A549 (cell line): Measurements from ENCODE around the gene RPL32. TPM values are rescaled to one million over a fixed set of nuclear protein-coding genes. Genes with fewer than 3 reads are reported as not detected.

Experiments
- ATAC-seq, 2 experiments: fragments of 200-7000 bp in 1 of 2; fragments of >200 bp in 1 of 2; cut with Nextera tagmentation in 1 of 2; cut with Tn5 transposase in 1 of 2; 3 replicates each; pipeline versions ENCODE4 v1.8.0 to v1.9.1; 2018 to 2020; ENCODE audit warnings: mild to moderate bottlenecking in 1 of 2, moderate library complexity in 1 of 2
- CTCF ChIA-PET: fragments of 300-600 bp; sonication (Branson Sonifier 250); formaldehyde crosslinking; extraction: SDS; loops from one replicate; lab custom pipeline; 2021; ENCODE audit warnings: antibody characterized with exemption, inconsistent platforms; lab: Yijun Ruan, JAX
- POLR2A ChIA-PET: fragments of 350-600 bp; formaldehyde crosslinking; extraction: SDS; loops from one replicate; lab custom pipeline; 2021; ENCODE audit warnings: antibody characterized with exemption, inconsistent platforms; lab: Yijun Ruan, JAX
- DNase-seq, 2 experiments: peaks; one replicate each; pipeline versions ENCODE4 v3.0.0 to v3.0.0-alpha.2; 2011 to 2016; ENCODE audit warnings: low read depth in 1 of 2, low spot score in 1 of 2
- FAIRE-seq: peaks from 2 replicates; lab custom pipeline; 2011; peaks lifted over from hg19 to GRCh38; lab: Jason Lieb, UNC
- H3K27ac ChIP-seq, 2 experiments: fragments of >200 bp; sonication (Bioruptor Twin); formaldehyde crosslinking; 3 replicates each; pipeline ENCODE4 v1.5.1; 2016 to 2017
- H3K4me1 ChIP-seq: fragments of >200 bp; sonication (Bioruptor Twin); formaldehyde crosslinking; 3 replicates; pipeline ENCODE4 v1.6.1; 2016
- H3K4me2 ChIP-seq: fragments of >200 bp; sonication (Bioruptor Twin); formaldehyde crosslinking; 3 replicates; pipeline ENCODE4 v1.6.1; 2016
- H3K4me3 ChIP-seq: fragments of >200 bp; sonication (Bioruptor Twin); formaldehyde crosslinking; 3 replicates; pipeline ENCODE4 v1.5.1; 2016
- H3K9me3 ChIP-seq: fragments of >200 bp; sonication (Bioruptor Twin); formaldehyde crosslinking; 3 replicates; pipeline ENCODE4 v1.6.1; 2016
- CBX2 ChIP-seq: fragments of 200-600 bp; sonication (generic); IDR thresholded peaks from 2 replicates; pipeline ENCODE4 v1.6.1; 2016; ENCODE audit warnings: low read depth, mild to moderate bottlenecking, borderline replicate concordance
- CHD4 ChIP-seq: fragments of 200-600 bp; sonication (generic); IDR thresholded peaks from 2 replicates; pipeline ENCODE4 v1.6.1; 2016; ENCODE audit warnings: antibody characterized with exemption, mild to moderate bottlenecking, borderline replicate concordance
- EHF ChIP-seq: fragments of 250-450 bp; sonication (Bioruptor Pico); IDR thresholded peaks from 2 replicates; pipeline ENCODE4 v1.5.0; 2020; ENCODE audit warnings: mild to moderate bottlenecking
- ESRRA ChIP-seq: fragments of 150-350 bp; IDR thresholded peaks from 2 replicates; pipeline ENCODE4 v1.6.1; 2014; ENCODE audit warnings: mild to moderate bottlenecking, low read length, borderline replicate concordance
- HEYL ChIP-seq: fragments of 250-450 bp; sonication (Bioruptor Pico); IDR thresholded peaks from 2 replicates; pipeline ENCODE4 v1.8.0; 2021; ENCODE audit warnings: mild to moderate bottlenecking, moderate library complexity
- HOXA7 ChIP-seq: fragments of 250-450 bp; sonication (Bioruptor Pico); IDR thresholded peaks from 2 replicates; pipeline ENCODE4 v1.5.0; 2020; ENCODE audit warnings: mild to moderate bottlenecking, moderate library complexity
- HOXB13 ChIP-seq: fragments of 250-450 bp; sonication (Bioruptor Pico); IDR thresholded peaks from 2 replicates; pipeline ENCODE4 v1.5.0; 2020; ENCODE audit warnings: low read depth, mild to moderate bottlenecking, moderate library complexity
- KDM1A ChIP-seq: fragments of 200-600 bp; sonication (generic); IDR thresholded peaks from 2 replicates; pipeline ENCODE4 v1.6.1; 2016; ENCODE audit warnings: low read depth, mild to moderate bottlenecking
- KDM5A ChIP-seq: fragments of 200-600 bp; sonication (generic); IDR thresholded peaks from 2 replicates; pipeline ENCODE4 v1.6.1; 2016; ENCODE audit warnings: antibody characterized with exemption, mild to moderate bottlenecking
- MAZ ChIP-seq: fragments of 150-350 bp; IDR thresholded peaks from 2 replicates; pipeline ENCODE4 v1.6.1; 2014; ENCODE audit warnings: antibody characterized with exemption, low read depth, low read length, borderline replicate concordance
- POLR2A ChIP-seq: IDR thresholded peaks from 2 replicates; pipeline ENCODE4 v1.6.1; 2012; ENCODE audit warnings: mild to moderate bottlenecking, low read length
- POLR2AphosphoS2 ChIP-seq: conservative IDR thresholded peaks from 2 replicates; pipeline ENCODE4 v1.6.1; 2012; ENCODE audit warnings: low read length, improper control_type of control experiment, inconsistent platforms
- RARB ChIP-seq: fragments of 250-450 bp; sonication (Bioruptor Pico); IDR thresholded peaks from 2 replicates; pipeline ENCODE4 v1.8.0; 2021; ENCODE audit warnings: mild to moderate bottlenecking, moderate library complexity
- SMC3 ChIP-seq: fragments of >200 bp; sonication (Bioruptor Twin); formaldehyde crosslinking; IDR thresholded peaks from 3 replicates; pipeline ENCODE4 v1.6.1; 2018; ENCODE audit warnings: inconsistent platforms
- WGBS: methylation state at CpG from one replicate; pipeline ENCODE4 v1.1.6; 2017; ENCODE audit errors: missing lambda C conversion rate; 5-methylcytosine and 5-hydroxymethylcytosine counted together
- polyA plus RNA-seq, 4 experiments: library from polyadenylated mRNA; depleted of rRNA in 3 of 4; stranded (reverse); fragments of >200 nt; fragmentation: RNase III in 1 of 4; extraction: RNeasy Plus Mini Kit Qiagen cat#74134 plus additional on column Dnase treatment in 1 of 4; gene quantifications; 2 replicates in 3 of 4; 3 replicates in 1 of 4; pipeline ENCODE4 v1.2.3, GENCODE V29; 2011 to 2017
- TF ChIP-seq, protein P1 (sequence below): IDR thresholded peaks from 2 replicates; pipeline ENCODE4 v1.6.1; 2012; ENCODE audit warnings: low read depth, borderline replicate concordance
- TF ChIP-seq, protein P2 (sequence below): IDR thresholded peaks from 2 replicates; pipeline ENCODE4 v1.6.1; 2012
- TF ChIP-seq, protein P3 (sequence below): fragments of >200 bp; sonication (Bioruptor Twin); formaldehyde crosslinking; IDR thresholded peaks from 3 replicates; pipeline ENCODE4 v1.5.1; 2016
- TF ChIP-seq, protein P4 (sequence below): fragments of 150-350 bp; IDR thresholded peaks from 2 replicates; pipeline ENCODE4 v1.6.1; 2014; ENCODE audit warnings: low read depth, mild to moderate bottlenecking, low read length
- TF ChIP-seq, protein P5 (sequence below): fragments of 200-600 bp; sonication (generic); IDR thresholded peaks from 2 replicates; pipeline ENCODE4 v1.6.1; 2016; ENCODE audit warnings: antibody characterized with exemption, mild to moderate bottlenecking, moderate library complexity
- TF ChIP-seq, protein P6 (sequence below): fragments of 250-450 bp; sonication (Bioruptor Pico); IDR thresholded peaks from 2 replicates; pipeline ENCODE4 v1.5.0; 2020; ENCODE audit warnings: low read depth, mild to moderate bottlenecking, moderate library complexity
- TF ChIP-seq, protein P7 (sequence below): fragments of >200 bp; sonication (Bioruptor Twin); formaldehyde crosslinking; IDR thresholded peaks from 2 replicates; pipeline ENCODE4 v1.6.1; 2016

RPL32 gene
- polyA plus RNA-seq, 2 of the 4 experiments (the other 2 are of a cell fraction): 2,144 to 2,852 TPM

DNA sequence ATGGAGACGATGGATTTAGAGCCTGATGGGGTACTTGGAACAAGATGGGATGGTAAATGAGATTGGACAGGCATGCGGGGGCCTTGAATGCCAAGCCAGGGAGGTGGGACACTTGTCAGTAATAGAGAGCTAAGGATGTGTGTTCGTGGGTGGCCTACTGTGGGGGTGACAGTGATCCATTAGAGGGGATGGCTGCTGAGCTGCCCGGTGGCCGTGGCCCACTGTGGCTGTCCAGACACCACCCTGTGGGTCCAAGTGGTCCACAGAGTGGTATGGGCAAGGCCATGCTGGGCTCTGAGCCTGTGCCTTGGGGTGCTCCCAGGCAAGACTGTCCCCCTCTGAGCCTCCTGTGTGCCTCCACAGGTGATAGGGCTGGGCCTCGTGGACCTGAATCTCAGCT is 27.4 kb downstream of the RPL32 start:
- no peak for FAIRE-seq
- DNase-seq: no peak
- Histone ChIP-seq H3K4me1 (peaks cover 11% of the 10 kb centered on the region), H3K4me2 (no peak overlapping the region), H3K27ac (no peak overlapping the region), H3K9me3 (no peaks in the 10 kb centered on the region), H3K4me3 (no peak overlapping the region)
- no peak for ATAC-seq
- TF ChIP-seq, protein P1, sequence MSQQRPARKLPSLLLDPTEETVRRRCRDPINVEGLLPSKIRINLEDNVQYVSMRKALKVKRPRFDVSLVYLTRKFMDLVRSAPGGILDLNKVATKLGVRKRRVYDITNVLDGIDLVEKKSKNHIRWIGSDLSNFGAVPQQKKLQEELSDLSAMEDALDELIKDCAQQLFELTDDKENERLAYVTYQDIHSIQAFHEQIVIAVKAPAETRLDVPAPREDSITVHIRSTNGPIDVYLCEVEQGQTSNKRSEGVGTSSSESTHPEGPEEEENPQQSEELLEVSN: no peak
- TF ChIP-seq MAZ: no peak
- TF ChIP-seq, protein P2, sequence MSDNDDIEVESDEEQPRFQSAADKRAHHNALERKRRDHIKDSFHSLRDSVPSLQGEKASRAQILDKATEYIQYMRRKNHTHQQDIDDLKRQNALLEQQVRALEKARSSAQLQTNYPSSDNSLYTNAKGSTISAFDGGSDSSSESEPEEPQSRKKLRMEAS: no peak
- TF ChIP-seq, protein P3, sequence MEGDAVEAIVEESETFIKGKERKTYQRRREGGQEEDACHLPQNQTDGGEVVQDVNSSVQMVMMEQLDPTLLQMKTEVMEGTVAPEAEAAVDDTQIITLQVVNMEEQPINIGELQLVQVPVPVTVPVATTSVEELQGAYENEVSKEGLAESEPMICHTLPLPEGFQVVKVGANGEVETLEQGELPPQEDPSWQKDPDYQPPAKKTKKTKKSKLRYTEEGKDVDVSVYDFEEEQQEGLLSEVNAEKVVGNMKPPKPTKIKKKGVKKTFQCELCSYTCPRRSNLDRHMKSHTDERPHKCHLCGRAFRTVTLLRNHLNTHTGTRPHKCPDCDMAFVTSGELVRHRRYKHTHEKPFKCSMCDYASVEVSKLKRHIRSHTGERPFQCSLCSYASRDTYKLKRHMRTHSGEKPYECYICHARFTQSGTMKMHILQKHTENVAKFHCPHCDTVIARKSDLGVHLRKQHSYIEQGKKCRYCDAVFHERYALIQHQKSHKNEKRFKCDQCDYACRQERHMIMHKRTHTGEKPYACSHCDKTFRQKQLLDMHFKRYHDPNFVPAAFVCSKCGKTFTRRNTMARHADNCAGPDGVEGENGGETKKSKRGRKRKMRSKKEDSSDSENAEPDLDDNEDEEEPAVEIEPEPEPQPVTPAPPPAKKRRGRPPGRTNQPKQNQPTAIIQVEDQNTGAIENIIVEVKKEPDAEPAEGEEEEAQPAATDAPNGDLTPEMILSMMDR: no peak
- TF ChIP-seq KDM5A: no peak
- TF ChIP-seq CHD4: no peak
- TF ChIP-seq HEYL (CRISPR knock-in tag): no peak
- TF ChIP-seq, protein P4, sequence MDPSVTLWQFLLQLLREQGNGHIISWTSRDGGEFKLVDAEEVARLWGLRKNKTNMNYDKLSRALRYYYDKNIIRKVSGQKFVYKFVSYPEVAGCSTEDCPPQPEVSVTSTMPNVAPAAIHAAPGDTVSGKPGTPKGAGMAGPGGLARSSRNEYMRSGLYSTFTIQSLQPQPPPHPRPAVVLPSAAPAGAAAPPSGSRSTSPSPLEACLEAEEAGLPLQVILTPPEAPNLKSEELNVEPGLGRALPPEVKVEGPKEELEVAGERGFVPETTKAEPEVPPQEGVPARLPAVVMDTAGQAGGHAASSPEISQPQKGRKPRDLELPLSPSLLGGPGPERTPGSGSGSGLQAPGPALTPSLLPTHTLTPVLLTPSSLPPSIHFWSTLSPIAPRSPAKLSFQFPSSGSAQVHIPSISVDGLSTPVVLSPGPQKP: no peak
- no peak for TF ChIP-seq POLR2A
- TF ChIP-seq RARB (CRISPR knock-in tag): no peak
- TF ChIP-seq, protein P5, sequence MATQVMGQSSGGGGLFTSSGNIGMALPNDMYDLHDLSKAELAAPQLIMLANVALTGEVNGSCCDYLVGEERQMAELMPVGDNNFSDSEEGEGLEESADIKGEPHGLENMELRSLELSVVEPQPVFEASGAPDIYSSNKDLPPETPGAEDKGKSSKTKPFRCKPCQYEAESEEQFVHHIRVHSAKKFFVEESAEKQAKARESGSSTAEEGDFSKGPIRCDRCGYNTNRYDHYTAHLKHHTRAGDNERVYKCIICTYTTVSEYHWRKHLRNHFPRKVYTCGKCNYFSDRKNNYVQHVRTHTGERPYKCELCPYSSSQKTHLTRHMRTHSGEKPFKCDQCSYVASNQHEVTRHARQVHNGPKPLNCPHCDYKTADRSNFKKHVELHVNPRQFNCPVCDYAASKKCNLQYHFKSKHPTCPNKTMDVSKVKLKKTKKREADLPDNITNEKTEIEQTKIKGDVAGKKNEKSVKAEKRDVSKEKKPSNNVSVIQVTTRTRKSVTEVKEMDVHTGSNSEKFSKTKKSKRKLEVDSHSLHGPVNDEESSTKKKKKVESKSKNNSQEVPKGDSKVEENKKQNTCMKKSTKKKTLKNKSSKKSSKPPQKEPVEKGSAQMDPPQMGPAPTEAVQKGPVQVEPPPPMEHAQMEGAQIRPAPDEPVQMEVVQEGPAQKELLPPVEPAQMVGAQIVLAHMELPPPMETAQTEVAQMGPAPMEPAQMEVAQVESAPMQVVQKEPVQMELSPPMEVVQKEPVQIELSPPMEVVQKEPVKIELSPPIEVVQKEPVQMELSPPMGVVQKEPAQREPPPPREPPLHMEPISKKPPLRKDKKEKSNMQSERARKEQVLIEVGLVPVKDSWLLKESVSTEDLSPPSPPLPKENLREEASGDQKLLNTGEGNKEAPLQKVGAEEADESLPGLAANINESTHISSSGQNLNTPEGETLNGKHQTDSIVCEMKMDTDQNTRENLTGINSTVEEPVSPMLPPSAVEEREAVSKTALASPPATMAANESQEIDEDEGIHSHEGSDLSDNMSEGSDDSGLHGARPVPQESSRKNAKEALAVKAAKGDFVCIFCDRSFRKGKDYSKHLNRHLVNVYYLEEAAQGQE: no peak
- TF ChIP-seq, protein P6, sequence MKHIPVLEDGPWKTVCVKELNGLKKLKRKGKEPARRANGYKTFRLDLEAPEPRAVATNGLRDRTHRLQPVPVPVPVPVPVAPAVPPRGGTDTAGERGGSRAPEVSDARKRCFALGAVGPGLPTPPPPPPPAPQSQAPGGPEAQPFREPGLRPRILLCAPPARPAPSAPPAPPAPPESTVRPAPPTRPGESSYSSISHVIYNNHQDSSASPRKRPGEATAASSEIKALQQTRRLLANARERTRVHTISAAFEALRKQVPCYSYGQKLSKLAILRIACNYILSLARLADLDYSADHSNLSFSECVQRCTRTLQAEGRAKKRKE (CRISPR knock-in tag): no peak
- TF ChIP-seq CBX2: no peak
- TF ChIP-seq EHF (CRISPR knock-in tag): no peak
- TF ChIP-seq ESRRA: no peak
- no peak for TF ChIP-seq KDM1A
- no peak for TF ChIP-seq HOXB13 (CRISPR knock-in tag)
- TF ChIP-seq SMC3: no peak
- ChIA-PET POLR2A (no interaction called here), CTCF (interaction anchor here (0.8 to 9.9 kb wide), 6 partner anchors 9 to 168 kb away, joined by 3 to 113 read pairs (median 4); partner anchors contain the start of gene RPL32)
- 65% methylated on average over 6 of the region's 6 CpGs for WGBS

DNA sequence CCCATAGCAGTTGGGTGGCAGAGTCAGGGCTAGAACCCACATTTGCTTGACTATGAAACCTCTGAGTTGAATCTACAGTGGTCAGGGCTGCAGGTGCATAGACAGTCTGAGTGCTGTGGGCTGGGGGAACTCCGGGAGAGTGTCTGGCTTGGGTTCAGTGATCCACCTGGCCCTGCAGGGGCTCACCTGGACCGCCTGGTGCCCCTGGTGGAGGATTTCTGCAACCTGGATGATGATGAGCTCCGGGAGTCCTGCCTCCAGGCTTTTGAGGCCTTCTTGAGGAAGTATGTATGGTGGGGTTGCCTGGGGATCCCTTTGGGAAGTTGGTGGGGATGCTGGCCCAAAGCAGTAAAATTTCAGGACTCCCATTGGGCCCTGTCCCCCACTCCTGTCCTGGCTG is 28.6 kb downstream of the RPL32 start:
- 78% methylated on average over 3 of the region's 3 CpGs for WGBS

More for the DNA sequence above, 28.6 kb downstream of the RPL32 start:
- DNase-seq (no peak), ATAC-seq (no peak), FAIRE-seq (no peak)
- Histone ChIP-seq H3K9me3 (no peaks in the 10 kb centered on the region), H3K4me3 (no peak overlapping the region), H3K4me1 (peaks cover 11% of the 10 kb centered on the region), H3K27ac (no peak overlapping the region), H3K4me2 (no peak overlapping the region)
- no peak for TF ChIP-seq SMC3
- no peak for TF ChIP-seq EHF (CRISPR knock-in tag)
- TF ChIP-seq POLR2AphosphoS2: no peak
- TF ChIP-seq, protein P5: no peak
- TF ChIP-seq, protein P7, sequence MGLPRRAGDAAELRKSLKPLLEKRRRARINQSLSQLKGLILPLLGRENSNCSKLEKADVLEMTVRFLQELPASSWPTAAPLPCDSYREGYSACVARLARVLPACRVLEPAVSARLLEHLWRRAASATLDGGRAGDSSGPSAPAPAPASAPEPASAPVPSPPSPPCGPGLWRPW: no peak
- TF ChIP-seq HOXA7 (CRISPR knock-in tag): no peak
- ChIA-PET POLR2A (interaction anchor here (1.1 kb wide), 1 partner anchor 29 kb away, joined by 11 read pairs; the partner anchor contains the start of gene RPL32), CTCF (interaction anchor here (1.4 to 9.9 kb wide), 3 partner anchors 11 to 167 kb away, joined by 4 to 113 read pairs (median 6); partner anchors contain the start of gene RPL32)
